Measurements from ENCODE around the gene FBXL19.

The FBXL19 gene

DNA sequence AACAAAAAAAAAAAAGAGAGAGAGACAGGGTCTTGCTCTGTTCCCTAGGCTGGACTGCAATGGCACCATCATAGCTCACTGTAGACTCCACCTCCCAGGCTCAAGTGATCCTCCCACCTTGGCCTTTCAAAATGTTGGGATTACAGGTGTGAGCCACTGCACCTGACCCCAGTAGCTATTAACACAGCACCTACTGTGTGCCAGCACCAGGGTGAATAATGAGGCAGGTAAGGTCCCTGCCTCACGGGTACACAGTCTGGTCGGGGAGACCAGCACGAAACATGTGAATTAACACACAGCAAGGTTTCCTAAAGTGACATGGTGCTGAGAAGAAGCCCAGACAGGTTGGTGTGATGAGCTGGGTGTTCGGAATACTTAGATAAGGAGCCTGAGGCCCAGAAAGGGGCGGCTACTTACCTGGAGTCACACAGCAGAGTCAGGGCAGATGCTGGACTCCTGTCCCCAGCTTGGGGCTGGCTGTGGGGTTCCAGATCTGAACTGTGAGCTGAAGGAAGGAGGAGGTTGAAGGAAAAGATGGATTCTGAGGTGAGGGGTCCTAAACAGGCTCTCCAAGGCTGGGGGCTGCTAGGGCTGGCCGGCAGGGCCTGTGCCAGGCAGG, 10.5 kb upstream of the FBXL19 start:
- DNase-seq, result no peak
- in situ Hi-C loops (cut with HindIII; ENCODE audit: low pct_ligation_motif_present, low pct_unique_long_range_greater_than_20kb, low sequenced_read_pairs), result no loop called here

DNA sequence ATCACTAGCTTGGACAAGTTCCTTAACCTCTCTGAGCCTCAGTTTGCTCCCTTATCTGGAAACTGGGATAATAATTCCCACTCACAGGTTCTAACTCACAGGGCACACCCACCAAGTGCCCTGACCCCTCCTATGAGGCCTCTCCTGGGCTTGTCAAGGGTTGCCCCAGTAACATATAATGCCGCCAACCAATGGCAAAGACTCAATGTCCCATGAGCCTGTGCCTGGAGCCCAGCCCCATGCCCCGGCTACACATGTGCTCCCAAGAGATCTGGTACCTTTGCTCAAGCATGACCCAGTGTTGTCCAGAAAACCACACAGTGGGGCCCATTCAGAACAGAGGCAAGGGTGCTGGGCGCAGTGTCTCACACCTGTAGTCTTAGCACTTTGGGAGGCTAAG, 8.5 kb upstream of the FBXL19 start:
- DNase-seq, result no peak
- in situ Hi-C loops (cut with HindIII; ENCODE audit: low pct_ligation_motif_present, low pct_unique_long_range_greater_than_20kb, low sequenced_read_pairs), result no loop called here

DNA sequence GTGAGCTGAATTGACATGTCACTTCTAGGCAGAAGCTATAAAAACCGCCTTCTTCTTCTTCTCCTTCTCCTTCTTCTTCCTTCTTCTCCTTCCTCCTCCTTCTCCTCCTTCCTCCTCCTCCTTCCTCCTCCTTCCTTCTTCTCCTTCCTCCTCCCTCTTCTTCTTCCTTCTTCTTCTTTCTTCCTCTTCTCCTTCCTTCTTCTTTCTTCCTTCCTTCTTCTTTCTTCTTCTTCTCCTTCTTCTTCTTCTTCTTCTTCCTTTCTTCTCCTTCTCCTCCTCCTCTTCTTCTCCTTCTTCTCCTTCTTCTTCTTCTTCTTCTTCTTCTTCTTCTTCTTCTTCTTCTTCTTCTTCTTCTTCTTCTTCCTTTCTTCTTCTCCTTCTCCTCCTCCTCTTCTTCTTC, 4.8 kb upstream of the FBXL19 start:
- no peak for DNase-seq
- in situ Hi-C loops (cut with HindIII; ENCODE audit: low pct_ligation_motif_present, low pct_unique_long_range_greater_than_20kb, low sequenced_read_pairs), result no loop called here

DNA sequence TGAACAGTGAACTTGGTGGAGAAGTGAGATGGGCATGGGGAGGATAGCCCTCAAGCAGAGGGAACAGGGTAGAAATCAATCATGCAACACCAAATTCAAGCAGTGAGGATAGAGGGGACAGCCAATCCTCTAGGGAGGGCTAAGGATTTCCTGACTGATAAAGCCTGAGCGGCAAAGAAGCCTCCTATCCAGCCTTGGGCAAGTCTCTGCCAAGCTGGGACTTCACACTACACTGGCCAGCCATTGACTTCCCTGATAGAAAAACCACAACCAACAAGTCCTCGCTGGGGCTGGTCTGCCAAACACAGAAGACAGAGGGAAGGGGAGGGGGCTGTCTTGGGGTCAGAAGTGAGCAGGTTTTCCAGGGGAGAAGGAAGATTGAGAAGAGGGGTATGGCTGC, 2.5 kb upstream of the FBXL19 start:
- in situ Hi-C loops (cut with HindIII; ENCODE audit: low pct_ligation_motif_present, low pct_unique_long_range_greater_than_20kb, low sequenced_read_pairs), result no loop called here
- DNase-seq, result no peak

DNA sequence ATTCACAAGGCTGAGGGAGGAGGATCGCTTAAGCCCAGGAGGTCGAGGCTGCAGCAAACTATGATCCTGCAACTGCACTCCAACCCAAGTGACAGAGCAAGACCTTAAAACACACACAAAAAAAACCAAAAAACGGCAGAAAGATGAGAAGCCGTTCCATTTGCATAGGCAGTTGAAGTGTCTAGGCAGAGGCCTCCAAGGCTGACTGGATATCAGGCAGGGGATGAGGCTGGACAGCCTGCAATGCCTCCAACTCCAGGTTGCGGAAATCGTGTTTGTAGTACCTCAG, 2.0 kb upstream of the FBXL19 start:
- DNase-seq, result no peak
- in situ Hi-C loops (cut with HindIII; ENCODE audit: low pct_ligation_motif_present, low pct_unique_long_range_greater_than_20kb, low sequenced_read_pairs), result no loop called here

DNA sequence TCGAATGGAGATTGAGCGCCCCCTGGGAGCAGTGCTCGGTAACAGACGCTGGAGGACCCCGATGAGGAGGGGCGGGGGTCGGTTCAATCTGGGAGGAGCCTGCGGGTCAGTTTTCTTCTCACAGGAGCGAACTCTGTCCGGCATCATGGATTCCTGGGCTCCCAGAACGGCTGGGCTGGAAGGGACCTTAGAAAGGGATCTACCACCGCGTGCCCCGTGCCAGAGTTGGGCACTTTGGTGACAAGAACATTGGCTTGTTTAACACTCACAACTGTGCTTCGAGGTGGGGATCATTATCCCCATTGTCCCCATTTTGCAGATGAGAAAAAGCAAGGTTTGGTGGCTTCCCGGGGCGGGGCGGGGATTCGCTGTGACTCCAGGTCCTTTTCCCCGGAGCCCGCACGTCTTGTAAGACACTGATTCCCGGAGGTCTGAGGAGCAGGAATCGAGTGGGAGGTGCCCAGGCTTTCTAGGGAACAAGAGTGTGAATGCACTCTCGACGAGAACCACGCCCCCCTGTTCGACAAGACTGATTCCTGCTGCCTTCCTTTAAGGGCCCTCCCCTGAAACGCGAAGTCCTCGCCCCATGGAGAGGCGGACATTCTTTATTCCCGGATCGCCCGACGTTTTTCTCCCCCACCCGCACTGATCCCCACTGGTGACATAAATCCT, 1.5 kb upstream of the FBXL19 start:
- in situ Hi-C loops (cut with HindIII; ENCODE audit: low pct_ligation_motif_present, low pct_unique_long_range_greater_than_20kb, low sequenced_read_pairs), result no loop called here
- DNase-seq, result peak; percentile 92

DNA sequence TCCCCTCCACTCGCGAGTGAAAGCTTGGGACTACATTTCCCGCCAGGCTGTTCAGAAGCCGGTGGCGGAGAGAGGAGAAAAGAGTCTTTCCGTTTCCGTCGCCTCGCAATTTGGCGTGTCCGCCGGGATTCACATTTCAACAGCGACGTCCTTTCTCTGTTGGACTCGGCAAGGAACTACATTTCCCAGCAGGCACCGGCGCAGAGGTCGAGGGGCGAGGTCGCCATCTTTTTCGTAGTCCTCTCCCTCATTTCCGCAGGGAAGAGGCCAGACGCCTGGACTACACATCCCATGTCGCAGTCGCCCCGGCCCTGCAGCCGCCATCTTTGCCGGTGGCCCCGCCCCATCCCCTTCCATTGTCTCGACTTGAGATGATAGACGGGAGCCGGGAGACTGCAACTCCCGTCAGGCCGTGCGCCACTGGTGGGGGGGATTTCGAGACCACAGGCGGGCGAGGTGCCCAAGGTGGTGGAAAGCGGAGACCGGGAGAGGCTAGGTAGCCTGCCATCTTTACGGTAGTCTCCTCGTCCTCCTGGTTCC, 882 bp upstream of the FBXL19 start:
- in situ Hi-C loops (cut with HindIII; ENCODE audit: low pct_ligation_motif_present, low pct_unique_long_range_greater_than_20kb, low sequenced_read_pairs), result no loop called here
- DNase-seq, result peak; percentile 100

DNA sequence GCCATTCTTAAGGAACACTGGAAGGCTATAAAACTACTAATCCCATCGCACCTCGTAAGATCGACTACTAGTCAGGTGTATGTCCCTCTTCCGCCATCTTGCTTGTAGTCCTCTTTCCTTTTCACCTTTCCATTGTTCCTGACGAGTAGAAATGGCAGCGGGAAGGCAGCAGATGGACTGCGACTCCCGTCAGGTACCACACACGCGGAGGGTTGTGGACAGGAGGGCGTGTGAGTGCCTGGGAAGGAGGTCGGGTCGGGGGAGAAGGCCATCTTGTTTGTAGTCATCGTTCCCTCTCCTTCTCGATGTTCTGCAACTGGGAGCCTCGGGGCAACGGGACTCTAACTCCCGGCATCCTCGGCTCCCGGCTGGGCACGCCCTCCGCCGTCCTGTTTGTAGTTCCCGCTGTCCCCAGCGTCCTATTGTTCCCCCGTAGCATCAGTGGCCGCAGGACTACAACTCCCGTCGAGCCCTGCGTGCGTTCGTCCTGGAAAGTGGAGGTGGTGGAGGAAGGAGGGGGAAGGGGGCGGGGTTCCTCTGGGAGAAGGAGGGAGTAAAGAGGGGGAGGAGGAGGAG, 324 bp upstream of the FBXL19 start:
- in situ Hi-C loops (cut with HindIII; ENCODE audit: low pct_ligation_motif_present, low pct_unique_long_range_greater_than_20kb, low sequenced_read_pairs), result no loop called here
- peak; percentile 100 for DNase-seq

DNA sequence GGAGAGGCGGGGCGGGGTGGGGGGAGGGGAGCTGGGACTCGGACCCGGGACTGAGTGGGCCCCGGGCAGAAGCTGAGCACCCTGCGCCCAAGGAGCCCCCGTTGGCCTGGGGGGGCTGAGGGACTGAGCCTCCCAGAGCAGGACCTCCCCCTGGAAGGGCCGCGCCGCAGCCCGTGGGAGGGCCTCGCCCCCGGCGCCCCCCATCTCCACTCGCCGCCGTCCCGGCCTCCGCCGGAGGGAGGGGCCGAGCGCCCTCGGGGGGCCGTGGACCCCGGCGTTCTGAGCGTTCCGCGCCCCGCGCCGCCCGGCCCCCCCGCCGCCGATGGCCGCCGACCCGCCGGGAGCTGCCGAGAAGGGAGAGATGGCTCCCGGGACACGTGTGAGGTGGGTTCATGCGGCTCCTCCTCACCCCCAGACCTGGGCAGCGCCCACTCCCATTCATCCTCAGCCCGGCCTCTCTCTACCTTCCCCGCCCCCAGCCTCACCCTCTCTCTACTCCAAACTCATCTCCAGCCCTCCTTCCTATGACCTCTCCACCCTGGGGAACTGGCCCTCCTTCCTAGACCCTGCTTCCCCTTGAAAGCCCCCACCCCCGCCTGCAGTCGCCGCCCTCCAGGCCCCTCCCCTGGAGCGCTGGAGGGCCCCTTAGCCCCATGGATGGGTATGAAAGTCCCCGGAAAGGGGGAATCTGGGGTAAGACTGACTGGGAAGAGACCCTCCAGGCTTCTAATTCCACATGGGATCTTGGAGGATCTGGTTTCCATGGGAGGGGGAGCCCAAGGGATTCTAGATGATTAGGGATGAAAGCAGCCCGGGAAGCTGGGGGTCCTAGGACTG, 922 bp downstream of the FBXL19 start:
- no peak for DNase-seq
- in situ Hi-C loops (cut with HindIII; ENCODE audit: low pct_ligation_motif_present, low pct_unique_long_range_greater_than_20kb, low sequenced_read_pairs), result no loop called here

DNA sequence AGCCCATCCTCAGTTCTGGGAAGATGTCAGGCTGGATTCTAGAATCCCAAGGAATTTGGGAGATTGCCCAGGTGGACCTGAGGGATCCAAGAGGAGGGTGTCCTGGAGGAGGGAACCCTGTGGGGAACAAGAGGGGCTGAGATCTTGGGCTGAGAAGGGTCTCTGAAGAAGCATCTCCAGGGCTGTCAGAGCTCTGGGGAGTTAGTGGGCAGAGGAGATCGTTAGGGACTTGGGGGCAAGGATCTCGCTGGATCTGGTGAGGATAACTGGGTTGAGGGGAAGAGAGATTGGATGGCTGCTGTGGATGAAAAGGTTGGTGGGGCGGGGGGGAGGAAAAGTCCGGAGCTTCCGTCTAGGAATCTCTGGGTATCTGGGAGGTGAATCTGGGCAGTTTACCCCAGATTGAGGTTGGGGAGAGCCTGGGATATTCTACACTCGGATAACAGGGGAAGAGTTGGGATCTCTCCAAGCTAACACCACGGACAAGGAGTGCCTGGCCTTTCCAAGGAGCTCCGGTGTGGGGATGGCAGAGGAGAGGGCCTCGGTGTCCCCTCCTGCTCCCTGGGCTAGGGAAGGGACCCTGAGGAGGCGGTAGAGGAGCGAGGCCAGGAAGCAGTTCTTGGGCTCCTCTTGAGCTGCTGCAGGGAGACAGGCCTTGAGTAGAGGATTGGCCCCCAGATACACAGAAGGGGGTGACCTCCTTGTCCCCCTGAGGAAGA, 1.7 kb downstream of the FBXL19 start:
- in situ Hi-C loops (cut with HindIII; ENCODE audit: low pct_ligation_motif_present, low pct_unique_long_range_greater_than_20kb, low sequenced_read_pairs), result no loop called here
- DNase-seq, result no peak

DNA sequence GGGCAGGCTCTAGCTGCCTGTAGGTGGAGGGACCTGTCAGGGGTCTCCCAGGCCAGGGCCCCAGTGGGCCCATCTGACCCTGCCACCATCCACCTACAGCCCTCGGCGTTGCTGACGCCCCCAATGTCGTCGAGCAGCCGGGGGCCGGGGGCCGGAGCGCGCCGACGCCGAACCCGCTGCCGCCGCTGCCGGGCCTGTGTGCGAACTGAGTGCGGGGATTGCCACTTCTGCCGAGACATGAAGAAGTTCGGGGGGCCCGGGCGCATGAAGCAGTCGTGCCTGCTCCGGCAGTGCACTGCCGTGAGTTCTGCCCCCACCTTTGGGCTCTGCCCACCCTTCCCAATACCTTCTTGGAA, 2.2 kb downstream of the FBXL19 start:
- no peak for DNase-seq
- in situ Hi-C loops (cut with HindIII; ENCODE audit: low pct_ligation_motif_present, low pct_unique_long_range_greater_than_20kb, low sequenced_read_pairs), result no loop called here

DNA sequence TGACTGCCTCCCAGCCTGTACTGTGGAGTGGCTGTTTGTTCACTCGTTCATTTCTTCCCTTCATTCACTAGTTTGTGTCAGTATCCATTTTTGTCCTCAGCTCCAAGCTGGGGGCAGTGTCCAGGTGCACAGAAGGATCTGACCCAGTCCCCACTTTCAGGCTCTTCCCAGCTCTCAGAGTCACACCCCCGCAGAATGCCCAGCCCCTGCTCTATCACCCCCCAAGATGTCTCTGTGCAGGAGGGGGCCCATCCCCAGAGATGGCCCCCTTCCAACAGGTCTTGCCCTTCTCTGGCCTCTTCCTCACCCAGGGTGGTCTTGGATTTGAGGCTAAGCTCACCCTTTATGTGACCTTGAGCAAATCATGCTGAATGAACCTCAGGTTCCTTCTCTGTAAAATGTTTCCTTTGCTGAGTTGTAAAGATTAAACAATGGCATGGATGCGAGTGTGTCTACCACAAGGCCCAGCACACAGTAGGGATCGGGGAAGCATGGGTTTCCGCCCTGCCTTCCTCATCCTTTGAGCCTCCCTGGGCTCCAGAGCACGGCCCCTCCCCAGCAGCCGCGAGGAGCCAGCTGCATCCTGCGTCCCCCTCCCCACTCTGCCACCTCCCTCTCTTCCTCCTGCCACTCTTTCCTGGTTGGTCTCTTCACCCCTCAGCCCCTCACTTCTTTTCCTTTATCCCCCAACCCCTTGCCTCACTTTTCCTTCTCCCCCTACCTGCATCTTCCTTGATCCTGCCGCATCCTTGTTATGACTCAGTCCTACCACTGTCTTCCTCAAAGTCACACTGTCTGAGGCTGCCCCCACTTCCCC, 2.8 kb downstream of the FBXL19 start:
- DNase-seq, result no peak
- in situ Hi-C loops (cut with HindIII; ENCODE audit: low pct_ligation_motif_present, low pct_unique_long_range_greater_than_20kb, low sequenced_read_pairs), result no loop called here

DNA sequence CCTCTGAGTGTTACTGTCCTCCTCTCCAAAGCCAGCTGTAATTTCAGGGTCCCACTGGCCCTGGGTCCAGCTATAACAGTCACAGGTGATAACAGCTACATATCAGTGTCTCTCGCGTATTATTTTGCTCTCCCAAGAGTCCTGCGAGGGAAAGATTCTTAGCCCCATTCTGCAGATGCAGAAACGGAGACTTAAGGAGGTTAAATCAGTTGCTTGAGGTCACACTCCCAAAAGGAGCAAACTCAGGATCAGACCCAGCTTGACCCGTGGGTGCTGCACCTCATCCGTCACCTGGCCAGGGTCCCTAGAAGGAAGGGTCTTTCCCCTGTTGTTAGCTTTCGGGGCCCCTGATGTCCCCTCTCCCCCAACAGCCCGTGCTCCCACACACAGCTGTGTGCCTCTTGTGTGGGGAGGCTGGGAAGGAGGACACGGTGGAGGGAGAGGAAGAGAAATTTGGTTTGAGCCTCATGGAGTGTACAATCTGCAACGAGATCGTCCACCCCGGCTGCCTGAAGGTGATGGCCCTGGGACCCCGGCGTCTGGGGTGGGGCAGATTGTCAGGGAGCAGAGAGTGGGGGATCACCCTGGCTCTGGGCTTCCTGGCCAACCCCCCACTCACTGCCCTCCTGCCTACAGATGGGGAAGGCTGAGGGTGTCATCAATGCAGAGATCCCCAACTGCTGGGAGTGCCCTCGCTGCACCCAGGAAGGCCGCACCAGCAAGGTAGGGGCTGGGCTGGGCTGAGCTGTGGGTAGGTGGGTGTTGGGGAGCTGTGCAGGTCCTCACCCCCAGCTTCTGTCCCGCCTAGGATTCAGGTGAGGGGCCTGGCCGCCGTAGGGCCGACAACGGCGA, 3.8 kb downstream of the FBXL19 start:
- in situ Hi-C loops (cut with HindIII; ENCODE audit: low pct_ligation_motif_present, low pct_unique_long_range_greater_than_20kb, low sequenced_read_pairs), result no loop called here
- no peak for DNase-seq

DNA sequence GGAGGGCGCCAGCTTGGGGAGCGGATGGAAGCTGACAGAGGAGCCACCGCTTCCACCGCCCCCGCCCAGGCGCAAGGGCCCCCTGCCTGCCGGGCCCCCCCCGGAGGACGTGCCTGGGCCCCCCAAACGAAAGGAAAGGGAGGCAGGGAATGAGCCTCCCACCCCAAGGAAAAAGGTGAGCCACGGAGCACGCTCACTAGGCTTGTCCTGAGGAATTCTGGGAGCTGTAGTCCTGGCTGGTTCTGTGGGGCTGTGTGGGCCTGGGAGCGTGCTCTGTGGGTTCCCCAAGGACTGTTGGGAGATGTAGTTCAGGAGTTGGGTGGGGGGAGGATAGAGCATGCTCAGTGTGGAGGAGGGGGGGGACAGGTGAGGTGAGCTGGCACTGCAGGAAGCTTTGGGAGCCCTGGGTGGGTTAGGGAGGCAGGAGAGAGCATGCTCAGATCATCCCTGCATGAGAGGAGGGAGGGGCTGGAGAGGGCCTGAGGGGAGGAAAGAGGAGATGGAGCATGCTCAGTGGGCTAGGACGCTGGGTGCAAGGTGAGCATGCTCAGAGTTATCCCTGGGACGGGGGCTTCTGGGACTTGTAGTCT, 4.5 kb downstream of the FBXL19 start:
- in situ Hi-C loops (cut with HindIII; ENCODE audit: low pct_ligation_motif_present, low pct_unique_long_range_greater_than_20kb, low sequenced_read_pairs), result no loop called here
- DNase-seq, result peak; percentile 71

DNA sequence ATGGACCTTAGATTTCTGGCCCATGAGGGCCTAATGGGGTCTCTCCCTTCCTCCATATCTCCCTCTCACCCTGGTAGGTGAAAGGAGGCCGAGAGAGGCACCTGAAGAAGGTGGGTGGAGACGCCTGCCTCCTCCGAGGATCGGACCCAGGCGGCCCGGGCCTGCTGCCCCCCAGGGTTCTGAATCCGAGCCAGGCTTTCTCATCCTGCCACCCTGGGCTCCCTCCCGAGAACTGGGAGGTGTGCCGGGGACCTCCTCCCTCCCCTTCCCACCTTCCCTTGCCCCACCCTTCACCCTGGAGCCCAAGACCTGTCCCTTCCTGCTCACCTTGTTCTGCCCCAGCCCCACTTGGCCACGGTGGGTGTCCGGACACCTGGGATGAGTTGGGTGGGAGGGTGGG, 5.0 kb downstream of the FBXL19 start:
- in situ Hi-C loops (cut with HindIII; ENCODE audit: low pct_ligation_motif_present, low pct_unique_long_range_greater_than_20kb, low sequenced_read_pairs), result no loop called here
- no peak for DNase-seq

DNA sequence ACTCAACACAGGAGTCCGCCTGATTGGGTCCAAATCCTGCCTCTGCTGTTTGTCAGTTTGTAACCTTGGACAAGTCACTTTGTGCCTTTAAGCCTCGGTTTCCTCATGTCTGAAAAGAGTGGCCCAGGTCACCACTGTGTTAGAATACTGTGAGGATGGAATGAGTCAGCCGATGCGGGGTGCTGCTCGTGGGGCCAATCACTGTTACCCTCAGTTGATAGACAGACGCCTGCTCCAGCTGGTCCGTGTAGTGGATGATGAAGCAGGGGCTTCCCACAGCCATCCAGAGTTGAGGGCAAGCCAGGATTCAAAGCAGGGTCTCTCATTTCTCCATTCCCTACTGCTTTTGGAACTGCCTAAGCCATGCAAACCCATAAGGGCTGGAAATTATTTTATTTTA, 5.8 kb downstream of the FBXL19 start:
- in situ Hi-C loops (cut with HindIII; ENCODE audit: low pct_ligation_motif_present, low pct_unique_long_range_greater_than_20kb, low sequenced_read_pairs), result no loop called here
- no peak for DNase-seq

DNA sequence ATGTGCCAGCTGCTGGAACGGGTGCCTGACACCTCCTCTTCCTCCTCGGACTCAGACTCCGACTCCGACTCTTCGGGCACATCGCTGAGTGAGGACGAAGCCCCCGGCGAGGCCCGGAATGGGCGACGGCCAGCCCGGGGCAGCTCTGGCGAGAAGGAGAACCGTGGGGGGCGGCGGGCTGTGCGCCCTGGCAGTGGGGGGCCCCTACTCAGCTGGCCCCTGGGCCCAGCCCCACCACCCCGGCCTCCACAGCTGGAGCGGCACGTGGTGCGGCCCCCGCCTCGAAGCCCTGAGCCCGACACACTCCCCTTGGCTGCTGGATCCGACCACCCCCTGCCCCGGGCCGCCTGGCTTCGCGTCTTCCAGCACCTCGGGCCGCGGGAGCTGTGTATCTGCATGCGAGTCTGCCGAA, 6.8 kb downstream of the FBXL19 start:
- DNase-seq, result no peak
- in situ Hi-C loops (cut with HindIII; ENCODE audit: low pct_ligation_motif_present, low pct_unique_long_range_greater_than_20kb, low sequenced_read_pairs), result no loop called here

Measured in ACHN (cell line).